Measurements from ENCODE around the gene SLC39A12.

Gene SLC39A12

GRCh38 chr10:18010050-18010449 lies 58.3 kb downstream of the SLC39A12 start:
- no peak for TF ChIP-seq CTCF (IDR thresholded peaks at IDR 0.05; ENCODE audit: insufficient read depth, missing control alignments)
- FAIRE-seq (no peak), DNase-seq (ENCODE audit: insufficient read length, low spot score) (no peak)

- FAIRE-seq, result no peak
- no peak for DNase-seq (ENCODE audit: insufficient read length, low spot score)
- TF ChIP-seq CTCF (IDR thresholded peaks at IDR 0.05; ENCODE audit: insufficient read depth, missing control alignments), result no peak
These were observed 68.8 kb downstream of the SLC39A12 start for GRCh38 chr10:18020523-18020922.

GRCh38 chr10:18021725-18022480 lies 70.2 kb downstream of the SLC39A12 start:
- DNase-seq (ENCODE audit: insufficient read length, low spot score) (no peak), FAIRE-seq (no peak)
- no peak for TF ChIP-seq CTCF (IDR thresholded peaks at IDR 0.05; ENCODE audit: insufficient read depth, missing control alignments)

- no peak for DNase-seq (ENCODE audit: insufficient read length, low spot score)
- no peak for FAIRE-seq
- TF ChIP-seq CTCF (IDR thresholded peaks at IDR 0.05; ENCODE audit: insufficient read depth, missing control alignments), result no peak
These were observed 91.7 kb downstream of the SLC39A12 start for GRCh38 chr10:18043148-18044006.

GRCh38 chr10:18044976-18045720 lies 93.4 kb downstream of the SLC39A12 start:
- FAIRE-seq, result no peak

GRCh38 chr10:18056583-18056982 lies 104.9 kb downstream of the SLC39A12 start:
- no peak for DNase-seq (ENCODE audit: insufficient read length, low spot score)
- no peak for FAIRE-seq
- no peak for TF ChIP-seq CTCF (IDR thresholded peaks at IDR 0.05; ENCODE audit: insufficient read depth, missing control alignments)

More at GRCh38 chr10:18044976-18045720, 93.4 kb downstream of the SLC39A12 start:
- no peak for DNase-seq (ENCODE audit: insufficient read length, low spot score)
- no peak for TF ChIP-seq CTCF (IDR thresholded peaks at IDR 0.05; ENCODE audit: insufficient read depth, missing control alignments)

Measured in D721Med (cell line).